Heart left ventricle (tissue), 13 donors: Measurements from ENCODE around the gene ITPR2.

Source experiments
- POLR2A ChIP-seq, 2 donors: fragments of 450-650 bp; IDR thresholded peaks; one replicate each; pipeline ENCODE4 v1.6.1; 2017; ENCODE audit warnings: antibody characterized with exemption in 2 of 2, mild to moderate bottlenecking in 2 of 2, moderate library complexity in 2 of 2
- TF ChIP-seq, protein P1 (sequence below), 12 donors: fragments of 200-600 bp; sonication (generic) in 4 of 12; IDR thresholded peaks; one replicate each; pipeline versions ENCODE4 v1.5.0 to v1.8.0; 2018 to 2022; ENCODE audit warnings: antibody characterized with exemption in 12 of 12, mild to moderate bottlenecking in 5 of 12
- donor health status: ischemic (EF 13 %, LVEDD 7.1; RV severe dilation, severe dysfunction).
- donor health status: DM: no; HTN: yes; CAD: no.
- donor health status: DM: no; HTN: no; CAD: no.
- donor health status: ischemic (EF 25% LVEDD 6.9; RV normal size, moderate dysfunction).
- donor health status: ischemic (EF 25% LVEDD 5.7; RV mildly dilated, moderate dysfunction).
- donor health status: ischemic (EF 35%, LVEDD 5.7; RV mildly dilated, moderate dysfunction).
- donor health status: nonischemic (EF 11% LVEDD 7.7; RV severe dilation, severe dysfunction).
- donor health status: DM: yes; HTN: yes; CAD: no.
- donor health status: PGD.
- donor health status: ischemic (EF 29% LVEDD 5.4; RV normal size, mild dysfunction).
- donor health status: nonischemic (EF 23%, LVEDD 6.1; RV moderate dilation, normal function).

DNA sequence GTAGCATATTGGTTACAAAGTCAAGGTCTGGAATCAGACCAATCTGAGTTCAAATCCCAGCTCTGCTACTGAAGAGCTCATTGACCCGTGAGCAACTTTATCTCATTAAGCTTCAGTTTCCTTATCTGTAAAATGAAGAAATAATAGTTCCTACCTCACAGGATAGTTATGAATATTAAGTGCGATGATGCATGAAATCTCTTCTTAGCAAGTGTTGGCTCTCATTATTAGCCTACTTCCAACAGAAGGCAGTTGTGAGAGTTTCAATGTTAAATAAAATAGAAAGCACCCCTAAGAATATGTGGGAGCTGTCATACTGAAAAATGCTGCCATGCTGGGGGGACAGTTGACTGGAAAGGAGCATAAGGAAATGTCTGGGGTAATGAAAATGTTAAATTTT, 39.0 kb upstream of the ITPR2 start:
- TF ChIP-seq, protein P1, sequence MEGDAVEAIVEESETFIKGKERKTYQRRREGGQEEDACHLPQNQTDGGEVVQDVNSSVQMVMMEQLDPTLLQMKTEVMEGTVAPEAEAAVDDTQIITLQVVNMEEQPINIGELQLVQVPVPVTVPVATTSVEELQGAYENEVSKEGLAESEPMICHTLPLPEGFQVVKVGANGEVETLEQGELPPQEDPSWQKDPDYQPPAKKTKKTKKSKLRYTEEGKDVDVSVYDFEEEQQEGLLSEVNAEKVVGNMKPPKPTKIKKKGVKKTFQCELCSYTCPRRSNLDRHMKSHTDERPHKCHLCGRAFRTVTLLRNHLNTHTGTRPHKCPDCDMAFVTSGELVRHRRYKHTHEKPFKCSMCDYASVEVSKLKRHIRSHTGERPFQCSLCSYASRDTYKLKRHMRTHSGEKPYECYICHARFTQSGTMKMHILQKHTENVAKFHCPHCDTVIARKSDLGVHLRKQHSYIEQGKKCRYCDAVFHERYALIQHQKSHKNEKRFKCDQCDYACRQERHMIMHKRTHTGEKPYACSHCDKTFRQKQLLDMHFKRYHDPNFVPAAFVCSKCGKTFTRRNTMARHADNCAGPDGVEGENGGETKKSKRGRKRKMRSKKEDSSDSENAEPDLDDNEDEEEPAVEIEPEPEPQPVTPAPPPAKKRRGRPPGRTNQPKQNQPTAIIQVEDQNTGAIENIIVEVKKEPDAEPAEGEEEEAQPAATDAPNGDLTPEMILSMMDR (IDR thresholded peaks at IDR 0.05): no peak
- no peak for TF ChIP-seq POLR2A (IDR thresholded peaks at IDR 0.05)
